Neural crest cell (in vitro differentiated cells): ENCODE data around the gene ALDH1A3. TPM values are rescaled to one million over a fixed set of nuclear protein-coding genes. Genes with fewer than 3 reads are reported as not detected.

Experiments used
- DNase-seq: peaks from one replicate; pipeline ENCODE4 v3.0.0; 2021; ENCODE audit warnings: low read depth, mixed read lengths, low spot score
- H3K27ac Mint-ChIP-seq: one replicate; pipeline ENCODE4 v1.8.0; 2021; ENCODE audit warnings: mild to moderate bottlenecking, mixed read lengths; ENCODE audit not compliant: unreplicated experiment
- H3K27me3 Mint-ChIP-seq: 2 replicates; pipeline ENCODE4 v1.8.0; 2021; ENCODE audit warnings: low read depth, mild to moderate bottlenecking, mixed read lengths
- H3K36me3 Mint-ChIP-seq: 2 replicates; pipeline ENCODE4 v1.8.0; 2021; ENCODE audit warnings: low read depth, mild to moderate bottlenecking, mixed read lengths
- H3K4me1 Mint-ChIP-seq: 2 replicates; pipeline ENCODE4 v1.8.0; 2021; ENCODE audit warnings: mixed read lengths
- H3K4me3 Mint-ChIP-seq: one replicate; pipeline ENCODE4 v1.8.0; 2021; ENCODE audit warnings: mild to moderate bottlenecking, mixed read lengths
- H3K9me3 Mint-ChIP-seq: 2 replicates; pipeline ENCODE4 v1.8.0; 2021; ENCODE audit warnings: mixed read lengths
- CTCF ChIP-seq: fragments of 200-600 bp; sonication (generic); conservative IDR thresholded peaks from 2 replicates; pipeline ENCODE4 v1.5.0; 2021; ENCODE audit warnings: antibody characterized with exemption, mild to moderate bottlenecking
- total RNA-seq: library from RNA; stranded (reverse); gene quantifications from 2 replicates; pipeline ENCODE4 v1.2.1, GENCODE V29; 2021

The ALDH1A3 gene
- total RNA-seq, 1 donor from 2014 or later = 8.0 TPM

GRCh38 chr15:100880897-100881242 lies 1.2 kb downstream of the ALDH1A3 start:
- Mint-ChIP-seq H3K27ac (no peak overlapping the region), H3K4me3 (peak overlapping the region; percentile 83), H3K27me3 (peaks cover 80% of the 10 kb centered on the region), H3K4me1 (peaks cover 18% of the 10 kb centered on the region), H3K36me3 (no peaks in the 10 kb centered on the region), H3K9me3 (no peaks in the 10 kb centered on the region)
- no peak for TF ChIP-seq CTCF
- no peak for DNase-seq

GRCh38 chr15:100881573-100882336 lies 2.1 kb downstream of the ALDH1A3 start:
- peaks cover 74% of the 10 kb centered on the region for H3K27me3 Mint-ChIP-seq
- peaks cover 20% of the 10 kb centered on the region for H3K4me1 Mint-ChIP-seq
- peak overlapping the region; percentile 83 for H3K4me3 Mint-ChIP-seq

GRCh38 chr15:100885116-100885515 lies 5.5 kb downstream of the ALDH1A3 start:
- Mint-ChIP-seq H3K9me3 (no peaks in the 10 kb centered on the region), H3K27ac (no peak overlapping the region), H3K4me3 (no peak overlapping the region), H3K4me1 (peaks cover 26% of the 10 kb centered on the region), H3K27me3 (peaks cover 52% of the 10 kb centered on the region), H3K36me3 (no peaks in the 10 kb centered on the region)
- no peak for TF ChIP-seq CTCF
- DNase-seq = no peak

More at GRCh38 chr15:100881573-100882336, 2.1 kb downstream of the ALDH1A3 start:
- no peaks in the 10 kb centered on the region for H3K36me3 Mint-ChIP-seq
- TF ChIP-seq CTCF = no peak
- no peak for DNase-seq
- no peaks in the 10 kb centered on the region for H3K9me3 Mint-ChIP-seq
- H3K27ac Mint-ChIP-seq = no peak overlapping the region

- Mint-ChIP-seq H3K36me3 (no peaks in the 10 kb centered on the region), H3K4me3 (no peak overlapping the region), H3K9me3 (no peaks in the 10 kb centered on the region), H3K27me3 (peaks cover 45% of the 10 kb centered on the region), H3K27ac (no peak overlapping the region), H3K4me1 (peaks cover 26% of the 10 kb centered on the region)
- no peak for DNase-seq
- no peak for TF ChIP-seq CTCF
These were observed 6.2 kb downstream of the ALDH1A3 start for GRCh38 chr15:100885811-100886210.

GRCh38 chr15:100887211-100887913 lies 7.7 kb downstream of the ALDH1A3 start:
- no peaks in the 10 kb centered on the region for H3K36me3 Mint-ChIP-seq
- H3K4me3 Mint-ChIP-seq = no peak overlapping the region
- H3K27ac Mint-ChIP-seq = no peak overlapping the region
- H3K27me3 Mint-ChIP-seq = peaks cover 29% of the 10 kb centered on the region
- no peak for TF ChIP-seq CTCF
- H3K9me3 Mint-ChIP-seq = no peaks in the 10 kb centered on the region
- peaks cover 39% of the 10 kb centered on the region for H3K4me1 Mint-ChIP-seq
- DNase-seq = no peak
